Measurements from ENCODE around the gene ZWILCH. TPM values are rescaled to one million over a fixed set of nuclear protein-coding genes. Genes with fewer than 3 reads are reported as not detected.
"Not testable (repeated sequence)": the region's sequence is repeated elsewhere in the genome, so short reads cannot be mapped to it uniquely, and the experiment has no call there.

Gene ZWILCH
- total and polyA plus RNA-seq, 4 donors = 2.3 to 6.6 (median 4.8) TPM

DNA sequence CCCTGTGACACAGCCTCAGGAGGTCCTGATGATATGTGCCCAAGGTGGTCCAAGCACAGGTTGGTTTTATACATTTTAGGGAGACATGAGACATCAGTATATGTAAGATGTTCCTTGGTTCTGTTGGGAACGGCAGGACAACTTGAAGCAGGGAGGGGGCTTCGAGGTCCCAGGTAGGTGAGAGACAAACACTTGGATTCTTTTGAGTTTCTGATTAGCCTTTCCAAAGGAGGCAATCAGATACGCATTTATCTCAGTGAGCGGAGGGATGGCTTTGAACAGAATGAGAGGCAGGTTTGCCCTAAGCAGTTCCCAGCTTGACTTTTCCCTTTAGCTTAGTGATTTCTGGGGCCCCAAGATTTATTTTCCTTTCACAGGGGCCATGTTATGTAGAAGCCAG, 34.3 kb upstream of the ZWILCH start:
- H3K36me3 ChIP-seq (ENCODE audit: control insufficient read depth in 1 of 2, insufficient read depth in 2 of 2, low read length in 1 of 2); DNase-seq; H3K27me3 ChIP-seq (ENCODE audit: control insufficient read depth in 1 of 2, insufficient read depth in 2 of 2, low read length in 1 of 2); H3K27ac ChIP-seq (ENCODE audit: low read depth in 1 of 2, low read length in 2 of 2); intact Hi-C loops (cut with DNase I); H3K9me3 ChIP-seq (ENCODE audit: control insufficient read depth, low read length); H3K4me3 ChIP-seq (ENCODE audit: low read length in 2 of 2); ATAC-seq (ENCODE audit: low FRiP score); H3K4me1 ChIP-seq (ENCODE audit: control insufficient read depth in 1 of 2, insufficient read depth in 2 of 2, low read length in 2 of 2): not testable (repeated sequence)
- 74 to 78% methylated on average over 4 of the region's 4 CpGs for WGBS, 2 donors

DNA sequence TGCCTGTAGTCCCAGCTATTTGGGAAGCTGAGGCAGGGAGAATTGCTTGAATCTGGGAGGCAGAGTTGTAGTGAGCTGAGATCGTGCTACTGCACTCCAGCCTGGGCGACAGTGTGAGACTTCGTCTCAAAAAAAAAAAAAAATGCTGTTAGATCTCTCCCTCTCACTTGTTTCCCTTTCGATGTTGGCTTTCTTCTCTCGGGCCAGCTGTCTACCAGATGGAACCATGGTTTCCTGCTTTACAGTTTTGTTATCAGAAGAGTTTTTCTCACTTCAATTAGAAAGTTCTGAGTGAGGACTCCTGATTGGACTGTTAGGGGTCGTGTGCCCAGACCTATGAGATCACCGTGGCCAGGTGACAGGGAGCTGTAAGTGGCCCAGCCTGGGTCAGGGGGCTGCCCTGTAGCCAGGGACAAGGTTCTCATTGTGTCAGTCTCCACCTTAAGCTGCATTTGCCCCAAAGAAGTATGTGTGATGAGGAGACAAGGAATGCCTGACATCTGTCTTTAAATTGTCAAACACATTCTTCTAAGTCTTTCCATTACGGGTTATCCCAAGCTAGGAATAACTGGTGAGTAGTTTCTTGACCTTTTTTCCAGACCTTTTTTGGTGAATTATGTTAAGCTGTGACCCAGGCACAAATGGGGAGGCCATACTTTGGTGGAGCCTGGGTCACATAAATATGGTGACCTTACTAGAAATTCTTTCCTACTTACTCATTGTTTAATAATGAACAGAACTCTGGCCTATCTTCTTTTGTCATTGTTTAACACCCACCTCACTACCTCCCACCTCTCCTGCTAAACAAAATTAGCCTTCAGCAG, 32.7 kb upstream of the ZWILCH start:
- 71 to 75% methylated on average over 8 of the region's 8 CpGs for WGBS, 2 donors
- no peak overlapping the region for H3K27ac ChIP-seq (ENCODE audit: low read depth in 1 of 2, low read length in 2 of 2)
- intact Hi-C loops (cut with DNase I) = no loop called here
- H3K4me1 ChIP-seq (ENCODE audit: control insufficient read depth in 1 of 2, insufficient read depth in 2 of 2, low read length in 2 of 2) = peaks cover 0 to 2% of the 10 kb centered on the region in 2 donors
- ATAC-seq (ENCODE audit: low FRiP score) = no peak
- no peak for DNase-seq
- H3K9me3 ChIP-seq (ENCODE audit: control insufficient read depth, low read length) = no peaks in the 10 kb centered on the region
- H3K36me3 ChIP-seq (ENCODE audit: control insufficient read depth in 1 of 2, insufficient read depth in 2 of 2, low read length in 1 of 2) = no peaks in the 10 kb centered on the region
- H3K4me3 ChIP-seq (ENCODE audit: low read length in 2 of 2) = no peak overlapping the region
- H3K27me3 ChIP-seq (ENCODE audit: control insufficient read depth in 1 of 2, insufficient read depth in 2 of 2, low read length in 1 of 2) = no peaks in the 10 kb centered on the region

DNA sequence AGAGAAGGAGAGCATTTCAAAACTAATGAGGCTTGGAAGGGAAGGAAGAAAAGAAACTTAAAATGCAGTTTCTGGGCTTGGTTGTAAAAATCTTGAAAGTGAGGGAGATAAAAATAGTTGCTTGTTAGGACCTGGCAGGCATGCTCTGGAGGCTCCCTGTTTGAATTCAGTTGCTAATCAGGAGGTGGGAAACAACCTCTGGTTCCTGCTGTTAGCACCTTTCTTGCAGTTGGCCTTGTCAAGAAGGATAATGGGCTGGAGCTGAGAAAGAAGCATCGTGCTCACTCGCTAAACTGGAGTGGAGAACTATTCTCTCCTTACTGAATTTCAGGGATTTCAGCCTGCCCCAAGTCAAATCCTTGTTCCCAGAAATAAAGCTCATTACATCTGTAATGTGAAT, 31.0 kb upstream of the ZWILCH start:
- H3K27ac ChIP-seq (ENCODE audit: low read depth in 1 of 2, low read length in 2 of 2) = no peak overlapping the region
- H3K27me3 ChIP-seq (ENCODE audit: control insufficient read depth in 1 of 2, insufficient read depth in 2 of 2, low read length in 1 of 2) = no peaks in the 10 kb centered on the region
- no peaks in the 10 kb centered on the region for H3K36me3 ChIP-seq (ENCODE audit: control insufficient read depth in 1 of 2, insufficient read depth in 2 of 2, low read length in 1 of 2)
- ATAC-seq (ENCODE audit: low FRiP score) (no peak), DNase-seq (no peak)
- WGBS, 2 donors = 64 to 72% methylated on average over 2 of the region's 2 CpGs
- H3K9me3 ChIP-seq (ENCODE audit: control insufficient read depth, low read length) = no peaks in the 10 kb centered on the region
- H3K4me1 ChIP-seq (ENCODE audit: control insufficient read depth in 1 of 2, insufficient read depth in 2 of 2, low read length in 2 of 2) = peaks cover 0 to 2% of the 10 kb centered on the region in 2 donors
- no peak overlapping the region for H3K4me3 ChIP-seq (ENCODE audit: low read length in 2 of 2)
- intact Hi-C loops (cut with DNase I) = no loop called here

DNA sequence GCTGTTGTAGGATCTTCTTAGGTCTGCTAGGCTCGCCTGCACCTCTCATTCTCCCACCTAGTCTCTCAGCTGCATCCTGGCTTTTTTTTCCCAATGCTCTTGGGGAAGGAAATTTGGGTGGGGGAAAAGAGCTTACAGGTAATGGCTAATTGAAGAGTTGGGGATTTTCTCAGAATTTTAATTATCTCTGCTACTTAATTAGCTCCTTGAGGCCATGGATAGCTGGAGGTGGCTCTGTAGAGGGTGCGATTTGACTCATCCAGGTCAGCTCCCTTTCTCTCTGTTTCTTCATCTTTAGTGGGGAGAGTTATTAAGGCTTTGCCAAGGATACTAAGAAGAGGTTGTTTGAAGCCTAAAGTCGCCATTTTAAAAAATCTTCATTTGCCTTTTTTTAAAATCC, 30.2 kb upstream of the ZWILCH start:
- intact Hi-C loops (cut with DNase I) = no loop called here
- no peaks in the 10 kb centered on the region for H3K36me3 ChIP-seq (ENCODE audit: control insufficient read depth in 1 of 2, insufficient read depth in 2 of 2, low read length in 1 of 2)
- ATAC-seq (ENCODE audit: low FRiP score) (no peak), DNase-seq (no peak)
- H3K27ac ChIP-seq (ENCODE audit: low read depth in 1 of 2, low read length in 2 of 2) = no peak overlapping the region
- H3K27me3 ChIP-seq (ENCODE audit: control insufficient read depth in 1 of 2, insufficient read depth in 2 of 2, low read length in 1 of 2) = no peaks in the 10 kb centered on the region
- no peak overlapping the region for H3K4me3 ChIP-seq (ENCODE audit: low read length in 2 of 2)
- WGBS, 2 donors = 98 to 99% methylated on average over 3 of the region's 3 CpGs
- peaks cover 0 to 2% of the 10 kb centered on the region in 2 donors for H3K4me1 ChIP-seq (ENCODE audit: control insufficient read depth in 1 of 2, insufficient read depth in 2 of 2, low read length in 2 of 2)
- no peaks in the 10 kb centered on the region for H3K9me3 ChIP-seq (ENCODE audit: control insufficient read depth, low read length)

DNA sequence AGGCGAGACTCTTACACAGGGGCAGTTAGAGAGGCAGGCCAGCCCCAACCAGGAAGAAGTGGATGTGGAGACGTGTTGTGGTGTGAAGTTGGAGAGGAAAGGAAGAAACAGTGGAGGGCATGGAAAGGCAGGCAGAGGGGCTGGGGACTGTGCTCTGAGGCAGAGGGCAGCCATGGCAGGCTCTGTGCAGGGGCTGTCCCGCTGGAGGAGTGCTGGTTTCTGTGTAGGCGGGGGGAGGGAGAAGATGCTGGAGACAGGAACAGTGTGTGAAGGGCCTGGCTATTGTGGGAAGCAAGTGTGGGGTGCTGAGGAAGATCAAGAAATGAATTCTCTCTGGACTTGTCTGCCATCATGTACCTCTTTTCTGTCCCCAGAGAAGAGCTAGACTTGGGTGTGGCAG, 28.6 kb upstream of the ZWILCH start:
- 86 to 87% methylated on average over 4 of the region's 4 CpGs for WGBS, 2 donors
- Histone ChIP-seq H3K36me3 (ENCODE audit: control insufficient read depth in 1 of 2, insufficient read depth in 2 of 2, low read length in 1 of 2) (no peaks in the 10 kb centered on the region), H3K4me3 (ENCODE audit: low read length in 2 of 2) (no peak overlapping the region), H3K4me1 (ENCODE audit: control insufficient read depth in 1 of 2, insufficient read depth in 2 of 2, low read length in 2 of 2) (peaks cover 0 to 2% of the 10 kb centered on the region in 2 donors), H3K27ac (ENCODE audit: low read depth in 1 of 2, low read length in 2 of 2) (no peak overlapping the region), H3K27me3 (ENCODE audit: control insufficient read depth in 1 of 2, insufficient read depth in 2 of 2, low read length in 1 of 2) (no peaks in the 10 kb centered on the region), H3K9me3 (ENCODE audit: control insufficient read depth, low read length) (no peaks in the 10 kb centered on the region)
- DNase-seq = no peak
- intact Hi-C loops (cut with DNase I) = no loop called here
- ATAC-seq (ENCODE audit: low FRiP score) = no peak

DNA sequence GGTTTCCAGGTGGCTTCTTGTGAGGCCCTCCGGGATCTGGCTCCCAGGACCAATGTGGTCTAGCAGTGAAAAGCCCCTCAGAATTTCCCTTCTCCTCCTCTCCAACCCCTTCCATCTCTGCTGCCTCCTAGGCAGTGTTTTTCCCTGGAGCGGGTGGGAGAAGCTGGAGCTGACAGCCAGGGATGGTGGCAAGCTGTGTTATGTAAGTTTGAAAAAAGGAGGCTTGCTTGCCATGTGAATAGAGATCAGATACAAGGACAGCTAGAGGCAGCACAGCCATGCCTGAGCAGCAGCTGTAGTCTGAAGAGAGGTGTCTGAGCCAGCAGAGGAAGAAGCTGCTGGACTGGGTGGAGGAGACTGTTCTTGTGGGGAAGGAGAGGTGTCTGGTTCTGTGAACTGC, 28.1 kb upstream of the ZWILCH start:
- no peaks in the 10 kb centered on the region for H3K9me3 ChIP-seq (ENCODE audit: control insufficient read depth, low read length)
- WGBS, 2 donors = 92 to 95% methylated on average over 2 of the region's 2 CpGs
- H3K27me3 ChIP-seq (ENCODE audit: control insufficient read depth in 1 of 2, insufficient read depth in 2 of 2, low read length in 1 of 2) = no peaks in the 10 kb centered on the region
- peaks cover 0 to 3% of the 10 kb centered on the region in 2 donors for H3K36me3 ChIP-seq (ENCODE audit: control insufficient read depth in 1 of 2, insufficient read depth in 2 of 2, low read length in 1 of 2)
- H3K4me1 ChIP-seq (ENCODE audit: control insufficient read depth in 1 of 2, insufficient read depth in 2 of 2, low read length in 2 of 2) = peaks cover 0 to 2% of the 10 kb centered on the region in 2 donors
- DNase-seq (no peak), ATAC-seq (ENCODE audit: low FRiP score) (no peak)
- intact Hi-C loops (cut with DNase I) = no loop called here
- H3K4me3 ChIP-seq (ENCODE audit: low read length in 2 of 2) = no peak overlapping the region
- no peak overlapping the region for H3K27ac ChIP-seq (ENCODE audit: low read depth in 1 of 2, low read length in 2 of 2)

DNA sequence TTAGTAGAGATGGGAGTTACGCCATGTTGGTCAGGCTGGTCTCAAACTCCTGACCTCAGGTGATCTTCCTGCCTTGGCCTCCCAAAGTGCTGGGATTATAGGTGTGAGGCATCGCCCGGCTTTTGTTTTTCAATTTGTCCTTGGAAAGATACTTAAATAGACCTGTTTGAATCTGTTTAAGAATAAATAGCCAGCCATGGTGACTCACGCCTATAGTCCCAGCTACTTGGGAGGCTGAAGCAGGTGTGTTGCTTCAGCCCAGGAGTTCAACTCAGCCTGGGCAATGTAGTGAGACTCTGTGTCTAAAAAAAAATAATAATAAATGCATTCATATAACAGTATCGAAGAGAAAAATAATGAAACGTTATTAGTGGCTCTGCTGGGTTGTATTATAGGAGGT, 24.9 kb upstream of the ZWILCH start:
- Histone ChIP-seq H3K36me3 (ENCODE audit: control insufficient read depth in 1 of 2, insufficient read depth in 2 of 2, low read length in 1 of 2) (peaks cover 0 to 8% of the 10 kb centered on the region in 2 donors), H3K9me3 (ENCODE audit: control insufficient read depth, low read length) (no peaks in the 10 kb centered on the region), H3K27ac (ENCODE audit: low read depth in 1 of 2, low read length in 2 of 2) (no peak overlapping the region), H3K4me1 (ENCODE audit: control insufficient read depth in 1 of 2, insufficient read depth in 2 of 2, low read length in 2 of 2) (no peaks in the 10 kb centered on the region), H3K4me3 (ENCODE audit: low read length in 2 of 2) (no peak overlapping the region), H3K27me3 (ENCODE audit: control insufficient read depth in 1 of 2, insufficient read depth in 2 of 2, low read length in 1 of 2) (no peaks in the 10 kb centered on the region)
- WGBS, 2 donors = 79 to 87% methylated on average over 6 of the region's 6 CpGs
- DNase-seq = no peak
- ATAC-seq (ENCODE audit: low FRiP score) = no peak
- intact Hi-C loops (cut with DNase I) = no loop called here

DNA sequence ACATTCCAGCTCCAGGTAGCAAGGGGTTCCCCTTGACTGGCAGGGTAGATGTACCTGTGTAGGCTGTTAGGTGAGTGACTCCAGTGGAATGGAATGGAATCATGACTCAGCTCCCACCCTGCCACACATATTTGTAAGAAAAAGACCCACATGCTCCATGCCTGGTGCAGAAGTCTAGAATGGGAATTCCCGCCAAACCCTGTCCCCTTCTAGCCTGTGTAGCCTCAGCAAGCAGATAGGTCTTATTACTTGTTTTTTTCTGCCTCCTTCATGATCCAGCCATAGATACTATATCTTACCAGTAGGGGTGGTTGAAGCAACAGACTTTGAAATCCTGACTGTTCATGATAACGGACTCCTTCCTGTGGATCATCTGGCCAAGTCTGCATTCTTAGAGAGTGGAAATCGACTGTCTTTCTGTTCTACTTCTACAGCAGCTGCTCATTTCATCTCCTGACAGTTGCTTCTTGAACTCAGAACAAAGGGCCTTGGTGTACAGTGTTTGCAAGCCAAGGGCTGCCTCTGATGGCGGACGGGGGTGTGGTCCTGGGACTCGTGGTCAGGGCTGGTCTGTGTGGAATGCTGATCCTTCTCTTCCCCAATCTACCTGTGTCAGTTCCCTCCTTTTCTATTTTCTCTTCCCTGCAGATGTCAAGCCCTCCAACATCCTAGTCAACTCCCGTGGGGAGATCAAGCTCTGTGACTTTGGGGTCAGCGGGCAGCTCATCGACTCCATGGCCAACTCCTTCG, 23.8 kb upstream of the ZWILCH start:
- Histone ChIP-seq H3K27ac (ENCODE audit: low read depth in 1 of 2, low read length in 2 of 2) (no peak overlapping the region), H3K9me3 (ENCODE audit: control insufficient read depth, low read length) (no peaks in the 10 kb centered on the region), H3K36me3 (ENCODE audit: control insufficient read depth in 1 of 2, insufficient read depth in 2 of 2, low read length in 1 of 2) (peaks cover 0 to 8% of the 10 kb centered on the region in 2 donors), H3K4me1 (ENCODE audit: control insufficient read depth in 1 of 2, insufficient read depth in 2 of 2, low read length in 2 of 2) (no peaks in the 10 kb centered on the region), H3K4me3 (ENCODE audit: low read length in 2 of 2) (no peak overlapping the region), H3K27me3 (ENCODE audit: control insufficient read depth in 1 of 2, insufficient read depth in 2 of 2, low read length in 1 of 2) (no peaks in the 10 kb centered on the region)
- no peak for DNase-seq
- 91 to 96% methylated on average over 10 of the region's 10 CpGs for WGBS, 2 donors
- ATAC-seq (ENCODE audit: low FRiP score) = no peak
- intact Hi-C loops (cut with DNase I) = no loop called here

DNA sequence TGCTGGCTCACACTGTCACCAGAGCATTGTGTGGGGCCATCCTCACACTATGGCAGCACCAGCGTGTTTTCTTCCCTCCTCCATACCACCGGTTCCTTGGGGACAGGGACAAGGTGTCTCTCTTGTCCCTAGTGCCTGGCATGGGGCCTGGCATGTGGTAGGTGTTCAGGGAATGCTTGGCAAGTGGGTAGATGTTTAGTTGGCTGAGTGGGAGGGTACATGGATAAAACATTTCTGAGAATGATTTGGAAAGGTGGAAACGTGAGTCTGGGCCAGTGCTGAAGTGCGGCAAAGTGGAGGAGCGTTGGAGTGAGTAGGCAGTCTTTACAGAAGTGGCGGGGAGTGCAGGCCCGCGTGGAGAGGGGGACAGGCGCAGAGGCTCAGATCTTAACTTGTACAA, 22.6 kb upstream of the ZWILCH start:
- Histone ChIP-seq H3K4me1 (ENCODE audit: control insufficient read depth in 1 of 2, insufficient read depth in 2 of 2, low read length in 2 of 2) (no peaks in the 10 kb centered on the region), H3K27ac (ENCODE audit: low read depth in 1 of 2, low read length in 2 of 2) (no peak overlapping the region), H3K36me3 (ENCODE audit: control insufficient read depth in 1 of 2, insufficient read depth in 2 of 2, low read length in 1 of 2) (peaks cover 0 to 8% of the 10 kb centered on the region in 2 donors), H3K4me3 (ENCODE audit: low read length in 2 of 2) (no peak overlapping the region), H3K27me3 (ENCODE audit: control insufficient read depth in 1 of 2, insufficient read depth in 2 of 2, low read length in 1 of 2) (no peaks in the 10 kb centered on the region), H3K9me3 (ENCODE audit: control insufficient read depth, low read length) (no peaks in the 10 kb centered on the region)
- DNase-seq (no peak), ATAC-seq (ENCODE audit: low FRiP score) (no peak)
- 88 to 89% methylated on average over 9 of the region's 9 CpGs for WGBS, 2 donors
- intact Hi-C loops (cut with DNase I) = no loop called here

Data from aorta (tissue), 5 donors.